GM23338 (cell line): ENCODE measurements around the gene ACY1.
"Not testable (repeated sequence)": the region's sequence is repeated elsewhere in the genome, so short reads cannot be mapped to it uniquely, and the experiment has no call there.

Experiments
- CREB1 ChIP-seq: fragments of 250-450 bp; sonication (Bioruptor Pico); IDR thresholded peaks from 2 replicates; pipeline ENCODE4 v1.5.0; 2020; ENCODE audit warnings: low read depth, mild to moderate bottlenecking, moderate library complexity
- CTCF ChIP-seq, 2 experiments: fragments of 200-600 bp in 1 of 2; sonication (generic) in 1 of 2; conservative IDR thresholded peaks; 2 replicates each; pipeline versions ENCODE4 v1.5.1 to v1.6.1; 2016 to 2017; ENCODE audit warnings: antibody characterized with exemption in 2 of 2, low read depth in 2 of 2, mild to moderate bottlenecking in 2 of 2, moderate library complexity in 1 of 2
- ETS1 ChIP-seq: IDR thresholded peaks from 2 replicates; pipeline ENCODE4 v1.6.1; 2016; ENCODE audit warnings: antibody characterized with exemption
- EZH2 ChIP-seq: fragments of 200-600 bp; sonication (generic); IDR thresholded peaks from one replicate; pipeline ENCODE4 v1.8.0; 2017; ENCODE audit warnings: antibody characterized with exemption, mild to moderate bottlenecking, low read depth; ENCODE audit not compliant: unreplicated experiment
- EZH2phosphoT487 ChIP-seq: fragments of 200-600 bp; sonication (generic); IDR thresholded peaks from one replicate; pipeline ENCODE4 v1.8.1; 2018; ENCODE audit warnings: antibody characterized with exemption; ENCODE audit not compliant: unreplicated experiment
- JUNB ChIP-seq: IDR thresholded peaks from one replicate; pipeline ENCODE4 v1.6.1; 2016; ENCODE audit warnings: antibody characterized with exemption; ENCODE audit not compliant: unreplicated experiment
- NANOG ChIP-seq: IDR thresholded peaks from 2 replicates; pipeline ENCODE4 v1.6.1; 2016; ENCODE audit warnings: antibody characterized with exemption, borderline replicate concordance
- POLR2AphosphoS5 ChIP-seq: IDR thresholded peaks from 2 replicates; pipeline ENCODE4 v1.6.1; 2016; ENCODE audit warnings: antibody characterized with exemption, low read depth
- REST ChIP-seq: IDR thresholded peaks from one replicate; pipeline ENCODE4 v1.6.1; 2018; ENCODE audit warnings: antibody characterized with exemption; ENCODE audit not compliant: unreplicated experiment
- STAT1 ChIP-seq: IDR thresholded peaks from one replicate; pipeline ENCODE4 v1.6.1; 2016; ENCODE audit warnings: antibody characterized with exemption; ENCODE audit not compliant: unreplicated experiment
- ZNF114 ChIP-seq: fragments of 250-450 bp; sonication (Bioruptor Pico); IDR thresholded peaks from 2 replicates; pipeline ENCODE4 v1.5.0; 2020; ENCODE audit warnings: mild to moderate bottlenecking, moderate library complexity
- ZNF331 ChIP-seq: fragments of 250-450 bp; sonication (Bioruptor Pico); IDR thresholded peaks from 2 replicates; pipeline ENCODE4 v1.5.0; 2020; ENCODE audit warnings: low read depth, mild to moderate bottlenecking, moderate library complexity
- ZNF462 ChIP-seq: fragments of 250-450 bp; sonication (Bioruptor Pico); IDR thresholded peaks from 2 replicates; pipeline ENCODE4 v1.5.0; 2020; ENCODE audit warnings: mild to moderate bottlenecking, moderate library complexity

- TF ChIP-seq CTCF (conservative IDR thresholded peaks at IDR 0.05; ENCODE audit: low read depth in 2 of 2); POLR2AphosphoS5; CREB1; EZH2; STAT1; EZH2phosphoT487; REST; ETS1; JUNB; NANOG; ZNF331 (CRISPR knock-in tag); ZNF114 (CRISPR knock-in tag); ZNF462 (CRISPR knock-in tag): not testable (repeated sequence)
These were observed 10.3 kb downstream of the ACY1 start for GRCh38 chr3:51993657-51994056.
